GM18861 (cell line): ENCODE data around the gene UBL3.
A peak's percentile ranks its signal among the peaks of the same experiment; 100 is the strongest.

Source experiments
- ATAC-seq: cut with Tn5 transposase; IDR thresholded peaks from one replicate; pipeline ENCODE4 v1.9.1; 2021; ENCODE audit not compliant: unreplicated experiment

Gene UBL3

DNA sequence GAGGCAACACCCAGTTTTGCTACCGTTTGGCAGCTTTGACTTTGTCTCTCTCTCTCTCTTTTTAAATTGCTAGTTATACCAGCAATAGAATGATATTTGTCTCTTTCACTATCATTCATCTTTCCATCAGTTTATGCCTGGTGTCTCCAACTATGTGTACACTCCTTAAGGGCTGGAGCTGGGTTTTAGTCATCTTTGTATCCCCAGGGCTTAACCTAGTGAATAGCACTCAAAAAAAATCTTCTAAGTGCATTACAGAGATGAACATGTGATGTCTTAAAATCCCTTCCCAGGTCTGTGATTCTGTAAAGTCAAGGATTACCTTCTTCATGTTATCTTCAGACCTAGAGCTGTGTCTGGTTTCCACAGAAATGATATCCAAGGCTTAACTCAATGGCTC is 7.8 kb upstream of the UBL3 start:
- no peak for ATAC-seq

DNA sequence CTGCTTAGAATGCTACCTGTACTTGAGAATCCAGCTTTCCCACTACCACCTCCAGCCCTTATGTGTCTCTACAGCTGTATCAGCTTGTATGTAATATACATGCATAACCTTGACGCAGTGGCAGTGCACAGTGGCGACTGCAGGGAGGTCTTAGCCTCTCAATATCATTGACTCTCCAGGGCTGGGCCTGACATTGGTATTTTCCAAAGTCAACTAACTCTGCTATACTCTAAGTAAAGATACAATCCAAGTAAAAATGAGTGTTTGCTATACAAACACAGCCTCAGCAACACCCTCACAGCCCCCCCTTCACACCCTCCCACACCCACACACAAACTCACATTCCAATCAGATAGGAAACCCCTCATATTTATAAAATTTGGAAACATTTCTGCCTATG is 6.7 kb upstream of the UBL3 start:
- ATAC-seq, result no peak

GRCh38 chr13:29856426-29856825 is 6.0 kb upstream of the UBL3 start:
- ATAC-seq, result no peak

DNA sequence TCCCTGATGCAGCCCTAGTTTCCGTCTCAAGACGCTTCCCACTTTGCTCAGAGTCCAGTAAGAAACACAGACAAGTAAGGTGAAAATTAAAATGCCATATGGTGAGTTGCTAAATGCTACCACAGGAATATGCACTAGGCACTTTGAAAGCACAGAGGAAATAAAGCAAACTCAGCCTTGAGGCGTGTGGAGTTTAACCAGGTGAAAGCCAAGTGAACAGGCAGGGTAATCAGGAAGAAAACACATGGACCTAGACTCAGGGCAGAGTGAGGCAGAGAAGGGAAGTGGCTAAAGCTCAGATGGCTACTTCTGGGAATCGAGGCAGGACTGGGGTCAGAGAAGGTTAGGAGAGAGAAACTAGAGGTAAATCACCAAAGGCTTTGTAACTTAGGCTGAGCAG is 5.4 kb upstream of the UBL3 start:
- ATAC-seq, result no peak

- ATAC-seq, result no peak
Measured at GRCh38 chr13:29855009-29855408, 4.6 kb upstream of the UBL3 start.

DNA sequence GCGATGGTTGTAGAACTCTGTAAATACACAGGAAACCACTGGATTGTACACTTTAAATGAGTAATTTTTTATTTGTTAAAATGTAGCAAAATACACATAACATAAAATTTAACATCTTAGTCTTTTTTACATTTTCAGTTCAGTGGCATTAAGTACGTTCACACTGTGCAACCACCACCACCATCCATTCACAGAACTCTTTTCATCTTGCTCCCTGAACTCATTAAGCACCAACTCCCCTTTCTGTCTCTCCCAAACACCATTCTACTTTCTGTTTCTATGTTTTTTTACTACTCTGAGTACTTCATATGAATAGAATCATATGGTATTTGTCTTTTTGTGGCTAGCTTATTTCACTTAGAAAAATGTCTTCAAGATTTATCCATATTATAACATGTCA is 2.7 kb upstream of the UBL3 start:
- ATAC-seq, result no peak

- ATAC-seq, result no peak
Measured at GRCh38 chr13:29852472-29853054, 2.1 kb upstream of the UBL3 start.

DNA sequence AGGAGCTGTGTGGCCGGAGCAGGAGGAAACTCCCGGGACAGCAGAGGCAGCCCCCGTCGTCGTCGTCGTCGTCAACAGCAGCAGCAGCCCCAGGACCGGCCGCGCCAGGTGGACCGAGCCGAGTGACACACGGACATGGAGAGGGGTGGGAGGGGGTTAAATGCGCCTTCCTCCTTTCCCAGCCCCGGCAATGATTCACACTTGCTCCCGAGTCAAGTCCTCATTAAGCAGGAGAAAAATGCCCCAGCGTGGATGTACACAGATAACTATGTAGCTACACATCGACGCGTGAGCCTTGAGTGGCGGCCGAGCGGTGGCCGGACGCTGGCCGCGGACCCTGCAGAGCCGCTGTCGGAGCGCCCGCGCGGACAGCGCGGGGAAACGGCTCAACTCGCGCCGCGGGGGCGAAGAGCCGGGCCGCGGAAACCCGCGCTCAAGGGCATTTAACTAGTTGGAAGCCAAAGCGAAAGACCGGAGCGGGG is 645 bp downstream of the UBL3 start:
- ATAC-seq, result peak; percentile 31

DNA sequence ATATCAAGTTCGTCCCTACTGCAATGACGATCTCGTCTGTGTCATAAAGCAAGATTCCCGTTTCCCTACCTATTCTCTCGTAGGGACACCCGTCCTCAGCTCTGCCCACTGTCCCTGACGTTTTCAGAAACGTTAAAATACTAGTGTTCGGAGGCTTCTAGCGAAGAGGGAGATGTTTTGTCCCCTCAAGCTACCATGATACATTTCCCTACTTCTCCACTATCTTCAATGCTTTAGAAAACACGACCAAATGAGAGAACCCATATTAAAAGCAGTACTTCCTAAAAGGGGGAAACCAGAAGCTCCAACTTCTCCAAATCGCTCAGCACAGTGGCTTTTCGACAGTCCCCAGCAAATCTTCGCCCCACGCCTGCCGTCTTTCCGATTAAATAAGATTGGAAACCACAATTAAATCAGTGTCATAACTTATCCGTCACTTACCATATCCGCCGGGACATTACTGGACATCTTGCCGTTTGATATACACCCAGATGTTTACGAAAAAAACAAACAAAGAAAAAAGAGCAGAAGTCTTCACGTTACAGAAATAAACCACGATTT is 1.3 kb downstream of the UBL3 start:
- ATAC-seq, result no peak

GRCh38 chr13:29847501-29847983 is 2.9 kb downstream of the UBL3 start:
- ATAC-seq, result no peak

GRCh38 chr13:29846475-29847256 is 3.8 kb downstream of the UBL3 start:
- ATAC-seq, result no peak

DNA sequence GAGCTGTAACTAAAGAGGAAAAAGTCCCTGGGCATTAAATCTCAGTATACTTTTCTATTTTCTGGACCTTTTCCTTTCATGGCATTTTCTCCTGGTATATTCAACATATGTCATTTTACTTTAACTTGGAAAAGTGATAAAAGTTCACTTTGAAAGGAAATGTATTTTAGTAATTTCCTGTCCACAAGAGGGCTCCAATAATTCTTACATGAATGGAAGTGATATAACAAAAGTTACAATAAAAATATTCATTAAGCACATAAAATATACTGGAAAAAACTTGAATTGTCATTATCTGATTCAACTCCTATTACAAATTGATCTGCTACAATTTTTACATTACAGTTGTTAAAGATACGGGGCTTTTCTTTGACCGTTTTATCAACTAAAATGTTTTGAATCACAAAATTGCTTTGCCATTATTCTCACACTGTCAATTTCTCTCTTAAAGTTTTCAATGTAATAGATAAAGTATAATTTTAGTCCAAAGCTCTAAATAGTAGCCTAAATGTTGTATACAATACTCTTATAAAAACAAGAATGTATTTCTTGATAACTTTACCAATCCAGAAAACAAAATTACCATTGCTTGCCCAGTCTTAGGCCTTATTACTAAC is 4.9 kb downstream of the UBL3 start:
- ATAC-seq, result no peak

DNA sequence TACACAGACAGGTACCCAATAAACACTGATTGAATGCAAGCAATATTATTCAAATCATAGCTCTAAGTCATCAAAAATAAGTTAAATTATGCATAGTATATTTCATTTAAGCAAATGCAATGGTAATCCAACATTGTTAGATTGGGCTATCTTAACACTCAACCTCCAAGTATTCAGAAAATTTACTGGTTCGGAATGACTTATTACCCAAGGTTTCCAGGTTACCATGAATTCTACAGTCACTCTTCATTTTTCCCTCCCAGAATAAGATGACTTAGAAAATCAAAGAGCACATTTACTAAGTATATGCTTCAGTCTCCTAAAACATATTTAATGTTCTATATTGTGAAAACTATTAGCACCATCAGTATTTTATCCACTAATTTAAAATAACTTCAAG is 6.0 kb downstream of the UBL3 start:
- ATAC-seq, result no peak

GRCh38 chr13:29840585-29840984 is 9.8 kb downstream of the UBL3 start:
- no peak for ATAC-seq

DNA sequence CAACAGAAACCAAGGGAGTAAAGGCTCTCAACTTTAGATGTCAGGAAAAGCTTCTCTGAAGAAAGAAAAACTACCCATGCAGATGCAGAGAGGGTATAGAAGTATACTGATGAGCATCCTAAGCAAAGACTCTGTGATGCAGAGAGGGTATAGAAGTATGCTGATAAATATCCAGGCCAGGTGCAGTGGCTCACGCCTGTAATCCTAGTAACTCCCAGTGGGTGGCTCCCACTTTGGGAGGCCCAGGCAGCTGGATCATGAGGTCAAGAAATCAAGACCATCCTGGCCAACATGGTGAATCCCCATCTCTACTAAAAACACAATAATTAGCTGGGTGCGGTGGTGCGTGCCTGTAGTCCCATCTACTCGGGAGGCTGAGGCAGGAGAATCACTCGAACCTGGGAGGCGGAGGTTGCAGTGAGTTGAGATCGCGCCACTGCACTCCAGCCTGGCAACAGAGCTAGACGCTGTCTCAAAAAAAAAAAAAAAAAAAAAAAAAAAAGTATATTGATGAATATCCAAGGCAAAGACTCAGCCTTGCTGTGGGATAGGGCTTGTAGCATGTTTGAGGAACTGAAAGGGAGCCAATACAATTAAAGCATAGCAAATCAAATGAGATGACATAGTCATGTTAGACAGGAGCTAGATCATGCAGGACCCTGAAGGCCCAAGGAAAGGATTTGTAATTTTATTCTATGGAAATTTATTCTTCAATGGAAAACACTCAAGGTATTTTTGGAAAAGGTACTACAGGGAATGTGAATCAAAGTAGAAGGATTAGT is 14.9 kb downstream of the UBL3 start:
- no peak for ATAC-seq

- no peak for ATAC-seq
Measured at GRCh38 chr13:29832761-29833298, 17.6 kb downstream of the UBL3 start.

DNA sequence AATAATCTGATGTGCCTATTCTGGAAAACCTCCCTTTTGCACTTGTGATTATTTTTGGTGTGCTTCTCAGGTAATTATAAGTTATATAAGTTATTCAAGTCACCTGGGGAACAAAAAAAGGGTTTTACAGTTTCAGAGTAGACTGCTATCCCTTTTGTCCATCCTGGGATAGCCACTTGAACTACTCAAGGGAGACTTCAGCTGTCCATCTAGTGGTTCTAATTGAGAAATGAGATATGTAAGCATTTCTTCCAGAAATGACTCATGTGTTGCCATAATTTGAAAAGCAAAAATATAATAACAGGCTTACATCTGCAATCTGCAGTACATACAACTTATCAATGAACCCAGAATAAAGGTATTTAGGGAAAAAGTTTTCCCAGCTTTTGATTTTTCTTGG is 20.4 kb downstream of the UBL3 start:
- no peak for ATAC-seq

- ATAC-seq, result no peak
Measured at GRCh38 chr13:29819143-29819542, 31.3 kb downstream of the UBL3 start.

DNA sequence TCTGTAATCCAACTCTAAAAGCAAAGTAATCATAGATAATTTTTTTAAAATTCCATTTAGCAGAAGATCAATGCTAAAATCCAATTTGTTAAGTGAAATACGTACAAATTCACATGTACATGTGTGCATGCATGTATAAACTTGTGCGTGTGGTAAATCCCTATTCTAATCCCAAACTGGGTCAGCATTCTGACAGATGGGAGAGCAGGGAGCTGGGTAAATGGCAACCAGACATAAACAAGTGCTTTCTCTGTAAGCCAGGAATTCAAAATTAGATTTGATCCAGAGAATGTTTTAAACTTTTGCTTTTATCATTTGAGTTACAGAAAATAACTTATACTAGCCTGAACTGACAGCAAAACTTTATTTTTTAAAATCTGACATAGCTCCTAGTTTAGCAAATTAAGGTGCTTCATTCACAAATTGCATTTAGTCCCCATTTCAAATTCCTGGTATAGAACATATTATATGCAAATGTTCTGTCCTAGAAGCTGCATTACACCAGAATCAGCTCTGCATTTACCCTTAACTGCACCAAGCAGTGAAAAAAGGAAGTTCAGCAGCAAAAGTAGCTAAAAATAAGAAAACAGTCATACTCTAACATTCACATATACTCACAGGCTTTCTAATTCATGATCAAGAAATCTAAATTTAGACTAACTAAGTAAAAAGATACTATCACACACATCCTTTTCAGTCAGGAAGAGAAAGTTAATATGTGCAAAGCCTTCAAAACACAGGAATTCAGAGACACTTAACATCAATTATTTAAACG is 32.6 kb downstream of the UBL3 start:
- peak; percentile 95 for ATAC-seq

- ATAC-seq, result no peak
Measured at GRCh38 chr13:29816715-29817114, 33.7 kb downstream of the UBL3 start.
